IPS-NIHi11 (cell line): ENCODE results near the gene SYNE4.
"Not testable (repeated sequence)": the region's sequence is repeated elsewhere in the genome, so short reads cannot be mapped to it uniquely, and the experiment has no call there.

ENCODE experiments used
- DNase-seq: peaks from one replicate; pipeline ENCODE4 v3.0.0; 2012; ENCODE audit warnings: mixed read lengths, low spot score

SYNE4 gene

GRCh38 chr19:35990771-35991730, 17.6 kb downstream of the SYNE4 start:
- no peak for DNase-seq

DNA sequence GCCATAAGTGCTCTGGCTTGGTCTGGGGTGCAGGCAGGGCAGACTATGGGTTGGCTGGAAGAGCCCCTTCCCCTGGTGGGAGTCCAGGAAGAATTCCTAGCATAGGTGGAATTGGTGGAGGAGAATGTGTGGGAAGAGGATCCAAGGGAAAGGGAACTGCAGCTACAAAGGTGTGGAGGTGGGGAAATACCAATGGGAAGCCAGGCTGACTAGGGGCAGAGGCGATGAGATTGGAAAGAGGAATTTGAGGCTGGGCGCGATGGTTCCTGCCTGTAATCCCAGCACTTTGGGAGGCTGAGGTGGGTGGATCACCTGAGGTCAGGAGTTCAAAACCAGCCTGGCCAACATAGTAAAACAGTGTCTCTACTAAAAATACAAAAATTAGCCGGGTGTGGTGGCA, 18.5 kb downstream of the SYNE4 start:
- DNase-seq, result no peak

DNA sequence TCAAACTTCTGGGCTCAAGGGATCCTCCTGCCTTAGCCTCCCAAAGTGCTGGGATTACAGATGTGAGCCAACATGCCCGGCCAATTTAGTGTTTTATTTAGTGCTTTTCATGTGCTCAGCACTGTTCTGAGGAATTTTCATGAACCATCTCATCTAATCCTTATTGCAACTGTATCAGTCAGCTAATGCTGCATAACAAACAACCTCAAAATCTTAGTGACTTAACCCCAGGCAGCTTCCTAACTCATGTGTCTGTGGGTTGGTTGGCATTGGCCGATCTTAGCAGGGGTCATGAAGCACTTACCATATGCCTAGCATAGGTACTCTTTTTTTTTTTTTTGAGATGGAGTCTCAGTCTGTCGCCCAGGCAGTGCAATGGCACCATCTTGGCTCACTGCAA, 19.8 kb downstream of the SYNE4 start:
- DNase-seq, result no peak

DNA sequence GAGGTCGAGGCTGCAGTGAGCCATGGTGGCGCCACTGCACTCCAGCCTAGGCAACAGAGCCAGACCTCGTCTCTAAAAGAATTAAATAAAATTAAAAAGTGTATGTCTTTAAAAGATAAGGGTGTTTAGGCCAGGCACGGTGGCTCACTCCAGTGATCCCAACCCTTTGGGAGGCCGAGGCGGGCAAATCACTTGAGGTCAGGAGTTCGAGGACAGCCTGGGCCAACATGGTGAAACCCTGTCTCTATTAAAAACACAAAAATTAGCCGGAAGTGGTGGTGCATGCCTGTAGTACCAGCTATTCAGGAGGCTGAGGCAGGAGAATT, 21.1 kb downstream of the SYNE4 start:
- no peak for DNase-seq

DNA sequence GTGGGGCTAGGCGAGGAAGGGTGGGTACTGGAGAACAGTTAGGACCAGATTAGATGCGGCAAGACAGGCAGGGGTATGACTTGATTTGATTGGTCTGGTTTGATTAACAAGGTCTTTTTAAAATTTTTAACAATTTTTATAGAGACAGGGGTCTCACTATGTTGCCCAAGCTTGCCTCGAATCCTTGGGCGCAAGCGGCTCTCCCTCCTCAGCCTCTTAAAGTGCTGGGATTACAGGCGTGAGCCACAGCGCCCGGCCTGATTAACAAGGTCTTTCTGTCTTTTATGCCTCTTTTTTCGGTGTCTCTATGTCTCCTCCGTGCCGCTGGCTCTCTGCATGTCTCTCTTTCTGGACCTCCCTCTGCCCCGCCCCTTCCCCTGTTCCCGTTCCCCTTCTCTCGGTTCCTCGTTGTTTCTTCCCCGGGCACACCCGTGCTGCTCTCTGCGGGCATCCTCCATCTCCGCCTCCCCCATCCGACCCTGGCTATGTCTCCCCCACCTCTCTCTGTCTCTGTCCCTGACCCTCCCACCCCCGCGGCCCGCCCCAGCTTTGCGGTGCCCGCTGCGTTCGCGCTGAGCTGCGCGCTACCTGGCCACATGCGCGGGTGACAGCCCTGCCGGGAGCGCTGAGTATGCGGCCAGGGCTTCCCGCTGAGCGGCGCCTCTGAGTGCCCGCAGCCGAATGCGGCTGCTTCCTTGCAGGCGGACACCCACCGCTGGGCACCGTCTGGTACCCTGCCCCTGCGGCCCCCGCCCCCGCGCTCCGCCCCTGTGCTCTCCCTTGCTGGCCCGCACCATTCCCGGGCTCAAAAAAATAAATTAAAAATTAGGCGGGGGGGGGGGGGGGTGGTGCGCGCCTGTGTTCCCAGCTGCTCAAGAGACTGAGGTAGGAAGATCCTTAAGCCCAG, 21.7 kb downstream of the SYNE4 start:
- peak; percentile 70 for DNase-seq

DNA sequence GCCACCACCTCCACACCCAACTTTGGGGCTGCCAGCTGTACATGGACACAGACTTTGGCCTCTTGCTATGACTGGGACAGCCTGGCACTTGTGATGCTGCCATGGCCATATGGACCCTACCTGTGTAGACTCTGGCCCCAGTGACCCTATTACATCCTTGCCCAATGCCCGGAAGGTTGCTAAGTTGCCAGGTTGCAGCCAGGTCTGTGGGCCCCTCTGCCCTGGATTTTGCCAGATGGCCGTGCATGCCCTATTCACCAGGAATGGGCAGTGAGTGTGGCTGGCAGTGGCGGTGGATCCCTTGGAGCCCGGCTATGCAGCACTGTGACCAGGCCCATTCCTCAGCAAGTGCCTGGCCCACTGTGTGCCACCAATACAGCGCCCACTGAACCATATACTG, 22.5 kb downstream of the SYNE4 start:
- no peak for DNase-seq

- no peak for DNase-seq
These were observed 25.4 kb downstream of the SYNE4 start for GRCh38 chr19:35983177-35983576.

DNA sequence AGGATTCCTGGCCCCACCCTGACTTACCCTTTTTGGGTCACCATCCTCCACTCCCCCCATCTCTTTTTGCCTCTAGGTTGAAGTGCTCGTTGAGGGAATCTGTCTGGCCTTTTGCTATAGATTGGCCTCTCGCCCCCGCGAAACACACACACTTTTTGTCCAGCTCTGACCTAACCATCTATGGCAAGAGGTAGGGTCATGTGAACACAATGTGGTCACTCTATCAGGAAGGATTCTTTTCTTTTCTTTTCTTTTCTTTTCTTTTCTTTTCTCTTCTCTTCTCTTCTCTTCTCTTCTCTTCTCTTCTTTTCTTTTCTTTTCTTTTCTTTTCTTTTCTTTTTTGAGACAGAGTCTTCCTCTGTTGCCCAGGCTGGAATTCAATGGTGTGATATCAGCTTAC, 27.6 kb downstream of the SYNE4 start:
- not testable (repeated sequence) for DNase-seq

DNA sequence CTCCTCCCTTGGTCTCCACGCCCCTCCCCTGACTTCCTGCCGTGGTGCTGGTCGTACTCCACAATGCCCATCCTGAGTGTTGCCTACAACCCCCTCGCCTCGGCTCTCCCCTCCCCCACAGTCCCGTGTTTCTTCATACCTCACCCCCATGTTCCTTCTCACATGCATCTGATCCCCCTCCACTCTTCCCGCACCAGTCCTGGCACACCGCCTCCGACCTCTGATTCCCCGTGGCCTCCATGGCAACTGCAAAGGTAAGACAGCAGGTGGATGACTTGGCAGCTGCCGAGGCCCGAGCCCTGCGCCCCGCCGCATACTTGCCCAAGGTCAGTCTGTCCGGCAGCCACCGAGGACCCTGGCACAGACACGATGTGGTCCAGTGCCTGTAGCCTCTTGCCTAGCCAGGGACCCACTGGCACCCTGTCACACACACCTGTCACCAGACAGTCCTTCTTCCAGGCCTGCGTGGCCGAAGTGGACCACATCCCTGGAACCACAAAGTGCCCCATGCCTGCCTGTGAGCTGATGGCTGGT, 29.7 kb downstream of the SYNE4 start:
- no peak for DNase-seq

DNA sequence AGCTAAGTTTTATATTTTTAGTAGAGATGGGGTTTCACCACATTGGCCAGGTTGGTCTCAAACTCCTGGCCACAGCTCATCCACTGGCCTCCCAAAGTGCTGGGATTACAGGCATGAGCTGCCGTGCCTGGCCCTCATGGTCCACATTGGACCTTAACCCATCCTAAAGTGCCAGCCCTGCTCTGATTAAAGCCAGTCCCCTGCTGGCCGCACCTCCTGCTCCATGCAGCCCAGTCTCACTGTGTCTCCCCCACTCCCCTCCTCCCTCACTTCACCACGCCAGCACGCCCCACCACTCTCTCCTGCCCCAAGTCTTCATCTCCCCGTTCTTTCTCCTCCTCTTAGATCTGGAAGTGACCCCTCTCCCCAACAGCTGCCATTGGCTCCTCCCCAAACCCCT, 30.3 kb downstream of the SYNE4 start:
- no peak for DNase-seq

DNA sequence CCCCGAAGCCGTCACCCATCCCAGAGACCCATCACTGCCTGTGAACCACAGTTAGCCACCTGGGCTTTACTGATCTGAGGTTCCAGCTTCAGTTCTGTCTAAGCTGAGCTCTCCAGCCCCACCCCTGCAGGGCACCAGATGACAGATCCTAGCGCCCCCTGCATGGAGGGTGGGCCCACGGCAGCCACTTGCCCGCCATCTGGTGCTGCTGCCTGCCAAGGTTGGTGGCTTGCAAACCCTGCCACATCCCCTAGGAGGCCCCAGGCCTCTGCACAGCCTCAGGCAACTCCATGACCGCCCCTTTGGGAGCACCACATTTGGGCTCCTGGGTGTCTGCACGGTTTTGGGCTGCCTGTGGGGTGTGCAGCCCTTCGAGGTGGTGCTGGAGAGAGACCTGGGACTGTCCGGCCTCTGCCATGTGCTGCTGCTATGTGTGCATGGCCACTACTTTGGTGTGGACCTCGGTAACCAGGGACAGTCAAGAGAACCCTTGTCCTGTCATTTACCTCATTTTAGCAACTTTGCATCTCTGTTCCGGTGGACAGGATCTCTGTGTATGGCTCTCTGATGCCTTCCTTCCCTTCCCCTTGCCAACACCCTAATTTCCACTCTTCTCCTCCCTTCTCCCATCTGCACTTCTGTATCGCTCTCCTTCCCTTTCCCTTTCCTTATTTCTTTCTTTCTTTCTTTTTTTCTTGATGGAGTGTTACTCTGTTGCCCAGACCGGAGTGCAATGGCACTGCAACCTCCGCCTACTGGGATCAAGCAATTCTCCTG, 31.0 kb downstream of the SYNE4 start:
- peak; percentile 83 for DNase-seq

- peak; percentile 84 for DNase-seq
These were observed 32.9 kb downstream of the SYNE4 start for GRCh38 chr19:35975608-35976214.

GRCh38 chr19:35973487-35973886, 35.1 kb downstream of the SYNE4 start:
- DNase-seq, result no peak

- DNase-seq, result no peak
These were observed 41.8 kb downstream of the SYNE4 start for GRCh38 chr19:35966771-35967170.

DNA sequence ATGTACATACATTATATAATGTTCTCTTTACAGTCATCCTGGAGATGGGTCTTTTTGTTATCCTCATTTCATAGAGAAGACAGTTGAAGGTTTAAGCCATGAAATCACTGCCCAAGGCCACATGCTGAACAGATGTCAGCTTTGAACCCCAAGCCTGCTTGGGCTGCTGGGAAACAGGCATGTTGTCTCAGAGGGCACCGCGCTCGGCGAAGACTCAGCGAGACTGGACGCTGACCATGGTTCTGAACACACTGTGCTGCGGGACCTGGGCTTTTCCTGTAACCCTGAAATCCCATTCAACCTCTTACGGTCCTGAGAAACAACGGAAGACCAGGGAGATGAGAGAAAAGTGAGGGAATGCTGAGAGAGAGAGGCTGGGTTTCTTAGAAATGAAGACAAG, 45.1 kb downstream of the SYNE4 start:
- peak; percentile 79 for DNase-seq

DNA sequence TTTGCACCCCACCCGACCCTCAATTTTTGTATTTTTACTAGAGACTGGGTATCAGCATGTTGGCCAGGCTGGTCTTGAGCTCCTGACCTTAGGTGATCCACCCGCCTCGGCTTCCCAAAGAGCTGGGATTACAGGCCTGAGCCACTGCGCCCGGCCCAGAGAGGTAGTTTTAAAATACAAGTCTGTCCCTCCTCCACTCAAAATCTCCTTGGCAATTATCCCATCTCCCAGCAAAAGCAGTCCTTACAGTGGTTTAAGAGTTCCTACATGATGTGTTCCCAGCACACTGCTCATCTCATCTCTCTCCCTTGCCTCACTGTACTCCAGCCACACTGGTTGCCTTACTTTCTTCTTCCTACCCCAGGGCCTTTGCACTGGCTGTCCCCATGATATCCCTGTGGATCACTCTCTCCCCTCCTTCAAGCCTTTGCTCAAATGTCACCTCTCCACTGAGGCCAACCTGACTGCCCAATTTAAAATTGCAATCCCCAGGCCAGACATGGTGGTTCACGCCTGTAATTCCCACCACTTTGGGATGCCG, 48.1 kb downstream of the SYNE4 start:
- DNase-seq, result no peak

DNA sequence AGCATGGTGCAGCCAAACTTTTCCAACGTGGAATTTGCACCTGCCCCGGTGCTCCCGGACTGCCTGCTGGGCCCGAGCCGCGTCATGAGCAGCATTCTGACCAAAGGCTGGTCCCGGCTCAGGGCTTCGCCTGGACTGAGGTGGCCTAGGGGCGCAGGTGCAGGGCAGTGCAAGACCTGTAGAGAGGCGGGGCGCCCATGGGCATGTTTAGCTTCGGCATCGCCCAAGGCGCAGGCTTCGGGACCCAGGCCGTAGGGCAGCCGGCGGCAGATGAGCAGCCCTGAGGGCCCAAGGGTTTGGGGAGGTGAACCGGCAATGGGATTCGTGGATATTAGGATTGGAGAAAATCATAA, 48.7 kb downstream of the SYNE4 start:
- no peak for DNase-seq

DNA sequence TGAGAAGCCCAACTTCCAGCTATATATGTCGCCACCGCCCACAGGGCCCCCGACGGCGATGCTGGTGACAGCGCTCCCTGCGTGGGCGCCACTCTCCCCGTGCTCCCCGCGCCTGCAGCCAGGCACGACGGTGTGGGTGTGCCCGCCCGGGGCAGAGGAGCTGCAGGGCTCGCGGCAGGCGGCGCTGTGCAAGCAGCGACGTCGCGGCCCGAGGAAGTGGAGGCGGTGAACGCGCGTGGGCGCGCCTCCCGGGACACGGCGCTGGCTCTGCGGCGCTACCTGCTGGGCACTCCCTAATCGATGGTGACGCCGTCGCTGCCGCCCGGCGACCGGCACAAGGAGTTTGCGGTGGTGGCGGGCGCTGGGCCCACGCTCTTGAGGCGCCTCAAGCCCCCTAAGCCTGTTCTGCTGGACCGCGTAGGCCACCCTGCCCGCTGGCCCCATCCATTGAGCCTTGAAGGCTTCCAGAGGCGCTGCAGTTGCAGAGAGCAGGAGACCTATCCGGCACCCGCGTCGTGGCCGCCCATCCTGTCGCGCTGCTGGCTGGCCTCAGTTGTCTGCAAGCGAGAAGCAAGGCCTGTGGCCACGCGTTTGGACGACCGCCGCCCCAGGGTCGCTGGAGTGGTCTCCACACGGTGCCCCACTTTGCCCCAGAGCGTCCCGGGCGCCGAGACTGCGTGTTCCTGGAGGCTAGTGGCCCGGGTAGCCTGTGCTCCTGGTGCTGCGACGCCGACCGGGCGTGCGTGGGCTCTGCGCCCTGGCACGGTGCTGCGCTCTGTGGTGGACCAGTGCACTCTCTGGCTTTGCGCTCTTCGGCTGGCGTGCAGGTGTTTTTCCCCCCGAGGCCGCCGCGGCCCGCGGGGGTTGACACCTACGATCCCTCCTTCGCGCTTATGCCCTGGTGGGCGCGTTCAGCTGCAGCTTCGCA, 49.3 kb downstream of the SYNE4 start:
- peak; percentile 52 for DNase-seq

- DNase-seq, result no peak
These were observed 50.0 kb downstream of the SYNE4 start for GRCh38 chr19:35958660-35959039.

- DNase-seq, result not testable (repeated sequence)
These were observed 51.2 kb downstream of the SYNE4 start for GRCh38 chr19:35957411-35957810.
